Gastrocnemius medialis (tissue), 4 donors: ENCODE measurements around the gene UNK. TPM values are rescaled to one million over a fixed set of nuclear protein-coding genes. Genes with fewer than 3 reads are reported as not detected.
A peak's percentile ranks its signal among the peaks of the same experiment; 100 is the strongest.

ENCODE experiments used
- ATAC-seq, 2 donors: fragments of 150-250 bp; one replicate each; pipeline ENCODE4 v1.9.1; 2016
- DNase-seq, 2 donors: peaks; one replicate each; pipeline ENCODE4 v3.0.0-alpha.2; 2019
- H3K27ac ChIP-seq, 4 donors: fragments of 200-600 bp; sonication (generic); 1 replicate in 1 of 4; 2 replicates in 3 of 4; pipeline ENCODE4 v1.5.1; 2016 to 2018; ENCODE audit warnings: mild to moderate bottlenecking in 2 of 4, moderate library complexity in 1 of 4
- H3K27me3 ChIP-seq, 3 donors: fragments of 200-600 bp; sonication (generic) in 2 of 3; 1 replicate in 1 of 3; 2 replicates in 2 of 3; pipeline versions ENCODE4 v1.5.1 to v1.6.0; 2016 to 2019; ENCODE audit warnings: mild to moderate bottlenecking in 1 of 3, moderate library complexity in 1 of 3
- H3K36me3 ChIP-seq, 2 donors: fragments of 200-600 bp; sonication (generic) in 1 of 2; one replicate each; pipeline ENCODE4 v1.5.1; 2017 to 2018
- H3K4me1 ChIP-seq, 2 donors: fragments of 200-600 bp; sonication (generic) in 1 of 2; one replicate each; pipeline ENCODE4 v1.5.1; 2016 to 2017; ENCODE audit warnings: mild to moderate bottlenecking in 2 of 2
- H3K4me3 ChIP-seq, 4 donors: fragments of 200-600 bp; sonication (generic) in 3 of 4; 1 replicate in 1 of 4; 2 replicates in 3 of 4; pipeline ENCODE4 v1.5.1; 2016 to 2019; ENCODE audit warnings: mild to moderate bottlenecking in 2 of 4
- H3K9me3 ChIP-seq, 3 donors: fragments of 200-600 bp; sonication (generic) in 2 of 3; 1 replicate in 1 of 3; 2 replicates in 2 of 3; pipeline ENCODE4 v1.5.1; 2016 to 2019
- CTCF ChIP-seq, 5 experiments: fragments of 450-650 bp in 3 of 5; fragments of 200-600 bp in 2 of 5; sonication (generic) in 2 of 5; IDR thresholded peaks in 4 of 5; conservative IDR thresholded peaks in 1 of 5; 1 replicate in 4 of 5; 2 replicates in 1 of 5; pipeline ENCODE4 v1.5.1; 2016 to 2019; ENCODE audit warnings: antibody characterized with exemption in 5 of 5, mild to moderate bottlenecking in 3 of 5, moderate library complexity in 3 of 5
- POLR2A ChIP-seq, 2 donors: fragments of 450-650 bp; IDR thresholded peaks; one replicate each; pipeline ENCODE4 v1.6.1; 2017; ENCODE audit warnings: antibody characterized with exemption in 2 of 2, mild to moderate bottlenecking in 2 of 2, moderate library complexity in 2 of 2
- in situ Hi-C, 4 donors: fragments of 200-750 bp; cut with MboI; loops; one replicate each; pipeline versions ENCODE4 v1.15.0 to v1.8.0; 2017; ENCODE audit warnings: low sequenced_read_pairs in 4 of 4
- intact Hi-C: fragments of 100-400 bp; cut with DNase I; formaldehyde crosslinking; loops from one replicate; pipeline ENCODE4 v1.15.1; 2023; ENCODE audit warnings: low total_unique reads
- total RNA-seq, 4 donors: library from RNA; depleted of rRNA; stranded (reverse); fragments of >200 nt; gene quantifications; one replicate each; pipeline versions ENCODE4 v1.1.0 to v1.2.3, GENCODE V29; 2016

Gene UNK
- total RNA-seq, 4 donors from 2014 or later: 10.4 to 19.2 (median 13.1) TPM

- in situ Hi-C loops (no loop called here), intact Hi-C loops (no loop called here)
- H3K9me3 ChIP-seq: no peaks in the 10 kb centered on the region
- DNase-seq: no peak
- peaks cover 0 to 2% of the 10 kb centered on the region in 2 donors for H3K4me1 ChIP-seq
- H3K27me3 ChIP-seq: no peaks in the 10 kb centered on the region
- no peak overlapping the region for H3K4me3 ChIP-seq
- H3K36me3 ChIP-seq: peaks cover 0 to 35% of the 10 kb centered on the region in 2 donors
- no peak overlapping the region for H3K27ac ChIP-seq
- no peak for ATAC-seq
- TF ChIP-seq CTCF (IDR thresholded peaks at IDR 0.05 in 4 of 5, conservative IDR thresholded peaks at IDR 0.05 in 1 of 5) (no peak), POLR2A (IDR thresholded peaks at IDR 0.05) (no peak)
These were observed 11.4 kb downstream of the UNK start for GRCh38 chr17:75795820-75796607.

GRCh38 chr17:75799402-75799801 lies 14.8 kb downstream of the UNK start:
- Histone ChIP-seq H3K36me3 (peaks cover 0 to 31% of the 10 kb centered on the region in 2 donors), H3K4me3 (no peak overlapping the region), H3K27me3 (no peaks in the 10 kb centered on the region), H3K27ac (no peak overlapping the region), H3K9me3 (no peaks in the 10 kb centered on the region), H3K4me1 (no peaks in the 10 kb centered on the region)
- TF ChIP-seq POLR2A (IDR thresholded peaks at IDR 0.05): no peak
- no peak for TF ChIP-seq CTCF (IDR thresholded peaks at IDR 0.05 in 4 of 5, conservative IDR thresholded peaks at IDR 0.05 in 1 of 5)
- ATAC-seq (no peak), DNase-seq (no peak)
- intact Hi-C loops (no loop called here), in situ Hi-C loops (no loop called here)

GRCh38 chr17:75803883-75804282 lies 19.3 kb downstream of the UNK start:
- peaks cover 0 to 16% of the 10 kb centered on the region in 2 donors for H3K36me3 ChIP-seq
- intact Hi-C loops: no loop called here
- H3K9me3 ChIP-seq: no peaks in the 10 kb centered on the region
- H3K4me1 ChIP-seq: peaks cover 10 to 11% of the 10 kb centered on the region in 2 donors
- ATAC-seq (no peak), DNase-seq (no peak)
- no peaks in the 10 kb centered on the region for H3K27me3 ChIP-seq
- in situ Hi-C loops: no loop called here
- no peak for TF ChIP-seq CTCF (IDR thresholded peaks at IDR 0.05 in 4 of 5, conservative IDR thresholded peaks at IDR 0.05 in 1 of 5)
- no peak for TF ChIP-seq POLR2A (IDR thresholded peaks at IDR 0.05)
- H3K27ac ChIP-seq: no peak overlapping the region
- no peak overlapping the region for H3K4me3 ChIP-seq

- no peaks in the 10 kb centered on the region for H3K27me3 ChIP-seq
- in situ Hi-C loops: no loop called here
- DNase-seq (peak in 1 of 2 donors; percentile 18), ATAC-seq (peak in 1 of 2 donors; percentile 18)
- no peak overlapping the region for H3K4me3 ChIP-seq
- peak overlapping the region in 1 of 4 donors; percentile 91 for H3K27ac ChIP-seq
- H3K4me1 ChIP-seq: peaks cover 22 to 24% of the 10 kb centered on the region in 2 donors
- peaks cover 0 to 21% of the 10 kb centered on the region in 2 donors for H3K36me3 ChIP-seq
- TF ChIP-seq POLR2A (IDR thresholded peaks at IDR 0.05) (no peak), CTCF (IDR thresholded peaks at IDR 0.05 in 4 of 5, conservative IDR thresholded peaks at IDR 0.05 in 1 of 5) (no peak)
- H3K9me3 ChIP-seq: no peaks in the 10 kb centered on the region
- intact Hi-C loops: no loop called here
These were observed 22.4 kb downstream of the UNK start for GRCh38 chr17:75806822-75807500.
